ENCODE measurements around the gene BMP7.

DNA sequence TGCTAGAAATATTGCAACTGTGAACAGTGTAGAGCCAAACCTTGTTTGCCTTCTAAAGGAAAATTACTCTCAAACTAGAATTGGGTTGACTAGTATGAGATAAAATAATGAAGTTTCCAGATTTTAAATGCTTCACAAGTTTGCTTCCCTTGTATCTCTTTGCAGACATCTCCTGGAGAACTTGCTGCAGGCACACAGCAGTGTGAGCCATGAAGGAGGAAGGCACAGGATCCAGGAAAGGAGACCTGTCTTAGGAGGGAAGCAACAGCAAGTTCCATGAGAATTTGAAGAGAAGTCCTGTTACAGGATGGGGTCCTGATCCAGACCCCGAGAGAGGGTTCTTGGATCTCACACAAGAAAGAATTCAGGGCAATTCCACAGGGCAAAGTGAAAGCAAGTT, 115.9 kb downstream of the BMP7 start:
- TF ChIP-seq YY1 (IDR thresholded peaks at IDR 0.05; ENCODE audit: insufficient read depth, insufficient read length) (no peak), ZNF274 (IDR thresholded peaks at IDR 0.05; ENCODE audit: low read depth, low read length) (no peak), SUZ12 (IDR thresholded peaks at IDR 0.05; ENCODE audit: extremely low read depth, insufficient read depth, insufficient read length) (no peak)
